Measurements from ENCODE around the gene CSMD2. TPM values are rescaled to one million over a fixed set of nuclear protein-coding genes. Genes with fewer than 3 reads are reported as not detected.
A peak's percentile ranks its signal among the peaks of the same experiment; 100 is the strongest.

Gene CSMD2
- total RNA-seq, 2 donors from 2014 or later = 0.62 to 2.8 TPM

DNA sequence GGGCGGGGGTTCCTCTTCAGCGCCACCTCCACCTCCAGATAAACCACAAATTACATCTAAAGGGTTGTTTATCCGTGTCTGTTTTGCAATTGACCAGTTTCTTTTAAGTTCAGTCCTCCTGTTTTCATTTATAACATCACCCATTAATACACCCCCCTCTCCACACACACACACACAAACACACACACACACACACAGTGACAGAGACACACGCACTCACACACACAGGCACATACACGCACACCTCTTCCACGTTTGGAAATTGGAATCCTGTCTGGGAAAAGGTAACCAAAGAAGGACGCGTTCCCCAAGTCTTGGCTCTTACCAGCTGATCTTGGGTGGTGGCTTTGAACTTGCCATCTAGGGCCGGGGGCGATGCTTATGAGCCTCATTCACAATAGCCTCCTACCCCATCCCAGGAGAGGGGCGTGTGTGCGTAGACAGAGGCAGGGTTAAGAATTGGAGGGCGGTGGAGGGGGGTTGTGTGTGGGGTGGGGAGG is 442 bp upstream of the CSMD2 start:
- WGBS, 2 experiments (ENCODE audit: insufficient coverage in 1 of 2, insufficient read length in 1 of 2) = 2 to 3% methylated on average over 5 to 8 of the region's 13 CpGs
- Mint-ChIP-seq H3K4me3 (peak overlapping the region; percentile 61), H3K27me3 (ENCODE audit: insufficient read depth) (peaks cover 97% of the 10 kb centered on the region), H3K9me3 (no peaks in the 10 kb centered on the region), H3K36me3 (ENCODE audit: low read depth) (no peaks in the 10 kb centered on the region), H3K4me1 (peaks cover 10% of the 10 kb centered on the region), H3K27ac (no peak overlapping the region)
- Histone ChIP-seq H3K4me1 (ENCODE audit: control insufficient read depth, insufficient read depth, low read length) (no peaks in the 10 kb centered on the region), H3K36me3 (ENCODE audit: control insufficient read depth, insufficient read depth, low read length) (no peaks in the 10 kb centered on the region), H3K27ac (ENCODE audit: low read depth, low read length) (no peak overlapping the region), H3K9me3 (ENCODE audit: control insufficient read depth, low read length) (no peaks in the 10 kb centered on the region), H3K4me3 (ENCODE audit: low read length) (peak overlapping the region; percentile 63), H3K27me3 (ENCODE audit: control insufficient read depth, insufficient read depth, low read length, poor library complexity, severe bottlenecking) (peaks cover 95% of the 10 kb centered on the region), H3K9ac (ENCODE audit: extremely low read depth, low read length, poor library complexity, severe bottlenecking) (no peak overlapping the region)
- DNase-seq = peak; percentile 72
- TF ChIP-seq, protein P1, sequence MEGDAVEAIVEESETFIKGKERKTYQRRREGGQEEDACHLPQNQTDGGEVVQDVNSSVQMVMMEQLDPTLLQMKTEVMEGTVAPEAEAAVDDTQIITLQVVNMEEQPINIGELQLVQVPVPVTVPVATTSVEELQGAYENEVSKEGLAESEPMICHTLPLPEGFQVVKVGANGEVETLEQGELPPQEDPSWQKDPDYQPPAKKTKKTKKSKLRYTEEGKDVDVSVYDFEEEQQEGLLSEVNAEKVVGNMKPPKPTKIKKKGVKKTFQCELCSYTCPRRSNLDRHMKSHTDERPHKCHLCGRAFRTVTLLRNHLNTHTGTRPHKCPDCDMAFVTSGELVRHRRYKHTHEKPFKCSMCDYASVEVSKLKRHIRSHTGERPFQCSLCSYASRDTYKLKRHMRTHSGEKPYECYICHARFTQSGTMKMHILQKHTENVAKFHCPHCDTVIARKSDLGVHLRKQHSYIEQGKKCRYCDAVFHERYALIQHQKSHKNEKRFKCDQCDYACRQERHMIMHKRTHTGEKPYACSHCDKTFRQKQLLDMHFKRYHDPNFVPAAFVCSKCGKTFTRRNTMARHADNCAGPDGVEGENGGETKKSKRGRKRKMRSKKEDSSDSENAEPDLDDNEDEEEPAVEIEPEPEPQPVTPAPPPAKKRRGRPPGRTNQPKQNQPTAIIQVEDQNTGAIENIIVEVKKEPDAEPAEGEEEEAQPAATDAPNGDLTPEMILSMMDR (conservative IDR thresholded peaks at IDR 0.05) = no peak

- Histone ChIP-seq H3K9ac (ENCODE audit: extremely low read depth, low read length, poor library complexity, severe bottlenecking) (no peak overlapping the region), H3K27ac (ENCODE audit: low read depth, low read length) (no peak overlapping the region), H3K9me3 (ENCODE audit: control insufficient read depth, low read length) (no peaks in the 10 kb centered on the region), H3K4me3 (ENCODE audit: low read length) (peak overlapping the region; percentile 81), H3K4me1 (ENCODE audit: control insufficient read depth, insufficient read depth, low read length) (no peaks in the 10 kb centered on the region), H3K36me3 (ENCODE audit: control insufficient read depth, insufficient read depth, low read length) (no peaks in the 10 kb centered on the region), H3K27me3 (ENCODE audit: control insufficient read depth, insufficient read depth, low read length, poor library complexity, severe bottlenecking) (peaks cover 87% of the 10 kb centered on the region)
- Mint-ChIP-seq H3K4me3 (peak overlapping the region; percentile 61), H3K27me3 (ENCODE audit: insufficient read depth) (peaks cover 97% of the 10 kb centered on the region), H3K27ac (no peak overlapping the region), H3K9me3 (no peaks in the 10 kb centered on the region), H3K4me1 (peaks cover 10% of the 10 kb centered on the region), H3K36me3 (ENCODE audit: low read depth) (no peaks in the 10 kb centered on the region)
- TF ChIP-seq, protein P1 (conservative IDR thresholded peaks at IDR 0.05) = no peak
- DNase-seq = peak; percentile 76
- 0% methylated on average over 16 to 75 of the region's 75 CpGs for WGBS, 2 experiments (ENCODE audit: insufficient coverage in 1 of 2, insufficient read length in 1 of 2)
Observed at GRCh38 chr1:34163792-34164731, 968 bp downstream of the CSMD2 start.

- 2 to 4% methylated on average over 16 to 46 of the region's 46 CpGs for WGBS, 2 experiments (ENCODE audit: insufficient coverage in 1 of 2, insufficient read length in 1 of 2)
- H3K4me1 Mint-ChIP-seq = peaks cover 10% of the 10 kb centered on the region
- Histone ChIP-seq H3K27ac (ENCODE audit: low read depth, low read length) (no peak overlapping the region), H3K4me3 (ENCODE audit: low read length) (peak overlapping the region; percentile 81), H3K4me1 (ENCODE audit: control insufficient read depth, insufficient read depth, low read length) (no peaks in the 10 kb centered on the region), H3K9me3 (ENCODE audit: control insufficient read depth, low read length) (no peaks in the 10 kb centered on the region), H3K27me3 (ENCODE audit: control insufficient read depth, insufficient read depth, low read length, poor library complexity, severe bottlenecking) (peaks cover 79% of the 10 kb centered on the region), H3K36me3 (ENCODE audit: control insufficient read depth, insufficient read depth, low read length) (no peaks in the 10 kb centered on the region), H3K9ac (ENCODE audit: extremely low read depth, low read length, poor library complexity, severe bottlenecking) (peak overlapping the region; percentile 25)
- no peaks in the 10 kb centered on the region for H3K9me3 Mint-ChIP-seq
- peak overlapping the region; percentile 78 for H3K27ac Mint-ChIP-seq
- peak; percentile 95 for DNase-seq
- peaks cover 96% of the 10 kb centered on the region for H3K27me3 Mint-ChIP-seq (ENCODE audit: insufficient read depth)
- TF ChIP-seq, protein P1 (conservative IDR thresholded peaks at IDR 0.05) = peak; percentile 90
- H3K36me3 Mint-ChIP-seq (ENCODE audit: low read depth) = no peaks in the 10 kb centered on the region
- H3K4me3 Mint-ChIP-seq = peak overlapping the region; percentile 61
Observed at GRCh38 chr1:34162852-34163766, 1.9 kb downstream of the CSMD2 start.
